Keratinocyte (primary cell): ENCODE results near the gene ATP13A5. TPM values are rescaled to one million over a fixed set of nuclear protein-coding genes. Genes with fewer than 3 reads are reported as not detected.

Source experiments
- DNase-seq: peaks from one replicate; pipeline ENCODE4 v3.0.0-alpha.2; 2011; ENCODE audit warnings: low read depth, missing footprints, low spot score
- FAIRE-seq: peaks from 2 replicates; lab custom pipeline; 2011; peaks lifted over from hg19 to GRCh38; lab: Jason Lieb, UNC
- H2AFZ ChIP-seq: 2 replicates; pipeline ENCODE4 v1.6.0; 2012; ENCODE audit warnings: low read length, control low read depth, inconsistent platforms; ENCODE audit not compliant: control insufficient read depth
- H3K27ac ChIP-seq: 2 replicates; pipeline ENCODE4 v1.5.1; 2011; ENCODE audit warnings: low read length; ENCODE audit not compliant: control insufficient read depth, insufficient read depth
- H3K27me3 ChIP-seq: 3 replicates; pipeline ENCODE4 v1.6.0; 2011; ENCODE audit warnings: low read length; ENCODE audit not compliant: control insufficient read depth, insufficient read depth; ENCODE audit errors: extremely low read depth
- H3K36me3 ChIP-seq, 2 experiments: 2 replicates in 1 of 2; 3 replicates in 1 of 2; pipeline ENCODE4 v1.5.1; 2011; ENCODE audit warnings: low read length in 2 of 2, mild to moderate bottlenecking in 1 of 2; ENCODE audit not compliant: control insufficient read depth in 2 of 2, insufficient read depth in 2 of 2; ENCODE audit errors: extremely low read depth in 1 of 2
- H3K4me1 ChIP-seq: 3 replicates; pipeline ENCODE4 v1.5.1; 2011; ENCODE audit warnings: low read length; ENCODE audit not compliant: control insufficient read depth, insufficient read depth; ENCODE audit errors: extremely low read depth
- H3K4me2 ChIP-seq: 3 replicates; pipeline ENCODE4 v1.6.0; 2011; ENCODE audit warnings: low read depth, low read length; ENCODE audit not compliant: control insufficient read depth, insufficient read depth; ENCODE audit errors: extremely low read depth
- H3K4me3 ChIP-seq, 3 experiments: fragments of 200-600 bp in 1 of 3; sonication (generic) in 1 of 3; 2 replicates in 2 of 3; 3 replicates in 1 of 3; pipeline ENCODE4 v1.5.1; 2011 to 2016; ENCODE audit warnings: low read length in 3 of 3, mild to moderate bottlenecking in 3 of 3, control low read depth in 2 of 3, inconsistent platforms in 1 of 3, low read depth in 1 of 3, mixed read lengths in 1 of 3, mixed run types in 1 of 3, moderate library complexity in 1 of 3; ENCODE audit not compliant: control insufficient read depth in 2 of 3, insufficient read depth in 2 of 3; ENCODE audit errors: extremely low read depth in 1 of 3
- H3K79me2 ChIP-seq: 2 replicates; pipeline ENCODE4 v1.6.0; 2012; ENCODE audit warnings: low read length; ENCODE audit not compliant: control insufficient read depth, insufficient read depth
- H3K9ac ChIP-seq: 3 replicates; pipeline ENCODE4 v1.6.0; 2011; ENCODE audit warnings: low read length; ENCODE audit not compliant: control insufficient read depth, insufficient read depth; ENCODE audit errors: extremely low read depth
- H3K9me1 ChIP-seq: 3 replicates; pipeline ENCODE4 v1.6.0; 2011; ENCODE audit warnings: low read length; ENCODE audit not compliant: control insufficient read depth, insufficient read depth; ENCODE audit errors: extremely low read depth
- H3K9me3 ChIP-seq: 2 replicates; pipeline ENCODE4 v1.5.1; 2012; ENCODE audit warnings: low read depth, low read length; ENCODE audit not compliant: control insufficient read depth
- H4K20me1 ChIP-seq: 3 replicates; pipeline ENCODE4 v1.6.0; 2011; ENCODE audit warnings: low read length; ENCODE audit not compliant: control insufficient read depth, insufficient read depth; ENCODE audit errors: extremely low read depth
- EZH2 ChIP-seq: IDR thresholded peaks from one replicate; pipeline ENCODE4 v1.6.1; 2012; ENCODE audit warnings: inconsistent platforms, mild to moderate bottlenecking, low read length, moderate library complexity
- dilution Hi-C: fragments of 300-500 bp; cut with MboI; formaldehyde crosslinking; loops from one replicate; pipeline ENCODE4 v1.7.0; 2020; ENCODE audit warnings: low sequenced_read_pairs; ENCODE audit not compliant: extremely low pct_ligation_motif_present
- polyA plus RNA-seq, 5 experiments: library from polyadenylated mRNA; depleted of rRNA in 3 of 5; stranded (reverse) in 3 of 5; stranded (forward) in 1 of 5; unstranded in 1 of 5; fragments of >200 nt; gene quantifications; 1 replicate in 1 of 5; 2 replicates in 3 of 5; 3 replicates in 1 of 5; pipeline versions ENCODE4 v1.2.1 to v1.2.3, GENCODE V29; 2011 to 2012; ENCODE audit warnings: missing spikeins in 2 of 5, low read depth in 1 of 5, low replicate concordance in 1 of 5
- TF ChIP-seq, protein P1 (sequence below), 3 experiments: IDR thresholded peaks in 1 of 3; conservative IDR thresholded peaks in 1 of 3; optimal IDR thresholded peaks in 1 of 3; 2 replicates in 2 of 3; 3 replicates in 1 of 3; pipeline versions ENCODE3 to v1.5.1; 2011; ENCODE audit warnings: low read length in 3 of 3, mild to moderate bottlenecking in 3 of 3, moderate library complexity in 2 of 3, control low read depth in 1 of 3, inconsistent platforms in 1 of 3; ENCODE audit not compliant: insufficient read depth in 2 of 3; ENCODE audit errors: extremely low read depth in 1 of 3

Gene ATP13A5
- polyA plus RNA-seq, 1 donor (not counting 4 experiments of a cell fraction or from before 2014, with no cell fraction given), result not detected

GRCh38 chr3:193346259-193346658, 32.3 kb downstream of the ATP13A5 start:
- Histone ChIP-seq H3K9me1 (no peaks in the 10 kb centered on the region), H3K4me1 (no peaks in the 10 kb centered on the region), H2AFZ (no peak overlapping the region), H3K27ac (no peak overlapping the region), H4K20me1 (no peaks in the 10 kb centered on the region), H3K9me3 (no peaks in the 10 kb centered on the region), H3K27me3 (no peaks in the 10 kb centered on the region), H3K36me3 (no peaks in the 10 kb centered on the region), H3K9ac (no peak overlapping the region), H3K4me2 (no peak overlapping the region), H3K79me2 (no peaks in the 10 kb centered on the region), H3K4me3 (no peak overlapping the region)
- no peak for FAIRE-seq
- dilution Hi-C loops, result no loop called here
- no peak for DNase-seq
- no peak for TF ChIP-seq EZH2
- TF ChIP-seq, protein P1, sequence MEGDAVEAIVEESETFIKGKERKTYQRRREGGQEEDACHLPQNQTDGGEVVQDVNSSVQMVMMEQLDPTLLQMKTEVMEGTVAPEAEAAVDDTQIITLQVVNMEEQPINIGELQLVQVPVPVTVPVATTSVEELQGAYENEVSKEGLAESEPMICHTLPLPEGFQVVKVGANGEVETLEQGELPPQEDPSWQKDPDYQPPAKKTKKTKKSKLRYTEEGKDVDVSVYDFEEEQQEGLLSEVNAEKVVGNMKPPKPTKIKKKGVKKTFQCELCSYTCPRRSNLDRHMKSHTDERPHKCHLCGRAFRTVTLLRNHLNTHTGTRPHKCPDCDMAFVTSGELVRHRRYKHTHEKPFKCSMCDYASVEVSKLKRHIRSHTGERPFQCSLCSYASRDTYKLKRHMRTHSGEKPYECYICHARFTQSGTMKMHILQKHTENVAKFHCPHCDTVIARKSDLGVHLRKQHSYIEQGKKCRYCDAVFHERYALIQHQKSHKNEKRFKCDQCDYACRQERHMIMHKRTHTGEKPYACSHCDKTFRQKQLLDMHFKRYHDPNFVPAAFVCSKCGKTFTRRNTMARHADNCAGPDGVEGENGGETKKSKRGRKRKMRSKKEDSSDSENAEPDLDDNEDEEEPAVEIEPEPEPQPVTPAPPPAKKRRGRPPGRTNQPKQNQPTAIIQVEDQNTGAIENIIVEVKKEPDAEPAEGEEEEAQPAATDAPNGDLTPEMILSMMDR (optimal IDR thresholded peaks at IDR 0.05 in 1 of 3, IDR thresholded peaks at IDR 0.05 in 1 of 3, conservative IDR thresholded peaks at IDR 0.05 in 1 of 3; ENCODE audit: extremely low read depth in 1 of 3, insufficient read depth in 2 of 3, low read length in 3 of 3), result no peak

GRCh38 chr3:193345431-193345830, 33.1 kb downstream of the ATP13A5 start:
- Histone ChIP-seq H2AFZ (no peak overlapping the region), H3K36me3 (no peaks in the 10 kb centered on the region), H3K79me2 (no peaks in the 10 kb centered on the region), H3K9ac (no peak overlapping the region), H3K27ac (no peak overlapping the region), H3K27me3 (no peaks in the 10 kb centered on the region), H3K4me2 (no peak overlapping the region), H3K9me3 (no peaks in the 10 kb centered on the region), H3K4me1 (no peaks in the 10 kb centered on the region), H4K20me1 (no peaks in the 10 kb centered on the region), H3K9me1 (no peaks in the 10 kb centered on the region), H3K4me3 (no peak overlapping the region)
- dilution Hi-C loops, result no loop called here
- no peak for TF ChIP-seq EZH2
- TF ChIP-seq, protein P1 (optimal IDR thresholded peaks at IDR 0.05 in 1 of 3, IDR thresholded peaks at IDR 0.05 in 1 of 3, conservative IDR thresholded peaks at IDR 0.05 in 1 of 3; ENCODE audit: extremely low read depth in 1 of 3, insufficient read depth in 2 of 3, low read length in 3 of 3), result no peak
- DNase-seq, result no peak
- no peak for FAIRE-seq
